ENCODE measurements around the gene CACNA1F.

Gene CACNA1F

GRCh38 chrX:49210406-49210805 lies 22.7 kb downstream of the CACNA1F start:
- DNase-seq (ENCODE audit: low read depth, low spot score), result no peak
- TF ChIP-seq CTCF (IDR thresholded peaks at IDR 0.05; ENCODE audit: insufficient read depth, low read length, missing control alignments), result no peak
- H3K4me3 ChIP-seq (ENCODE audit: low read depth, low read length), result no peak overlapping the region
- CTCF ChIA-PET, result interaction anchor here (1.1 to 1.7 kb wide), 2 partner anchors 18 kb away, joined by 3 to 7 read pairs; no protein-coding TSS in a partner anchor
- POLR2A ChIA-PET, result no interaction called here

- ChIA-PET POLR2A (no interaction called here), CTCF (interaction anchor here (1.7 kb wide), 1 partner anchor 17 kb away, joined by 7 read pairs; no protein-coding TSS in a partner anchor)
- TF ChIP-seq CTCF (IDR thresholded peaks at IDR 0.05; ENCODE audit: insufficient read depth, low read length, missing control alignments), result no peak
- no peak for DNase-seq (ENCODE audit: low read depth, low spot score)
- no peak overlapping the region for H3K4me3 ChIP-seq (ENCODE audit: low read depth, low read length)
Observed at GRCh38 chrX:49209434-49210251, 23.5 kb downstream of the CACNA1F start.

GRCh38 chrX:49208399-49208798 lies 24.7 kb downstream of the CACNA1F start:
- POLR2A ChIA-PET, result no interaction called here

GRCh38 chrX:49206543-49206942 lies 26.6 kb downstream of the CACNA1F start:
- TF ChIP-seq CTCF (IDR thresholded peaks at IDR 0.05; ENCODE audit: insufficient read depth, low read length, missing control alignments), result no peak
- H3K4me3 ChIP-seq (ENCODE audit: low read depth, low read length), result no peak overlapping the region
- DNase-seq (ENCODE audit: low read depth, low spot score), result no peak
- ChIA-PET POLR2A (no interaction called here), CTCF (interaction anchor here (1.6 kb wide), 1 partner anchor 14 kb away, joined by 3 read pairs; no protein-coding TSS in a partner anchor)

More at GRCh38 chrX:49208399-49208798, 24.7 kb downstream of the CACNA1F start:
- no peak overlapping the region for H3K4me3 ChIP-seq (ENCODE audit: low read depth, low read length)
- CTCF ChIA-PET, result no interaction called here
- no peak for DNase-seq (ENCODE audit: low read depth, low spot score)
- no peak for TF ChIP-seq CTCF (IDR thresholded peaks at IDR 0.05; ENCODE audit: insufficient read depth, low read length, missing control alignments)

- no peak overlapping the region for H3K4me3 ChIP-seq (ENCODE audit: low read depth, low read length)
- ChIA-PET POLR2A (no interaction called here), CTCF (no interaction called here)
- DNase-seq (ENCODE audit: low read depth, low spot score), result no peak
- no peak for TF ChIP-seq CTCF (IDR thresholded peaks at IDR 0.05; ENCODE audit: insufficient read depth, low read length, missing control alignments)
Observed at GRCh38 chrX:49205443-49205842, 27.7 kb downstream of the CACNA1F start.

- POLR2A ChIA-PET, result no interaction called here
- CTCF ChIA-PET, result no interaction called here
- no peak for DNase-seq (ENCODE audit: low read depth, low spot score)
- TF ChIP-seq CTCF (IDR thresholded peaks at IDR 0.05; ENCODE audit: insufficient read depth, low read length, missing control alignments), result no peak
- H3K4me3 ChIP-seq (ENCODE audit: low read depth, low read length), result no peak overlapping the region
Observed at GRCh38 chrX:49204709-49205108, 28.4 kb downstream of the CACNA1F start.
